Erythroblast (primary cell): ENCODE measurements around the gene TSPEAR.

Experiments used
- DNase-seq, 2 experiments: peaks; one replicate each; lab custom pipeline; 2025; lab: John Stamatoyannopoulos, UW
- GATA1 ChIP-seq: IDR thresholded peaks from 2 replicates; pipeline ENCODE4 v1.6.1; 2011; ENCODE audit warnings: low read depth, mild to moderate bottlenecking, control low read depth, low read length, moderate library complexity
- POLR2A ChIP-seq: IDR thresholded peaks from 2 replicates; pipeline ENCODE4 v1.6.1; 2011; ENCODE audit warnings: mild to moderate bottlenecking, low read length

The TSPEAR gene

DNA sequence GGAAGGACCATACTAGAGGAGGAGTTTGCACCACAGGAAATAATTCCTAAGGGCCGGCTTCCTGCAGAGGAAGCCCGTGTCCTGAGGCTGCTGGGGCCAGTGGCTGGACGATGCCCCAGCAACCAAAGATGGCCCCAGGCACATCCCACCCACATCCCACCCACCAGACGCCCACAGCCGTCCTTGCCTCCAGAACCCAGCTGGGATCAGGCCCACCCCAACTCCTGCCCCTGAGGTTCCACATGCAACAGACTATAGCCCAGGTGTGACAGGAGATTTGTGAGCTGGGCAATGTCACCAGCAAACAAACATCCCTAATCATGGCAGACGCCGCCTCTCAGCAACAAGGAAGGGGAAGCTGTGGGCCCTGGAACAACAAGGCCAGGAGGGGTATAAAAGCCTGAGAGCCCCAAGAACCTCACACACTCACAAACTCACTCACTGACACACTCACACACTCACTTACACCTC is 84.7 kb downstream of the TSPEAR start, which contains the start of gene KRTAP10-9:
TSS of gene KRTAP10-9 (plus strand) at position 421 of the 471 bp plus-strand sequence. CDS start 79 bp downstream, outside the sequence.
- TF ChIP-seq POLR2A (no peak), GATA1 (no peak)
- DNase-seq: no peak

DNA sequence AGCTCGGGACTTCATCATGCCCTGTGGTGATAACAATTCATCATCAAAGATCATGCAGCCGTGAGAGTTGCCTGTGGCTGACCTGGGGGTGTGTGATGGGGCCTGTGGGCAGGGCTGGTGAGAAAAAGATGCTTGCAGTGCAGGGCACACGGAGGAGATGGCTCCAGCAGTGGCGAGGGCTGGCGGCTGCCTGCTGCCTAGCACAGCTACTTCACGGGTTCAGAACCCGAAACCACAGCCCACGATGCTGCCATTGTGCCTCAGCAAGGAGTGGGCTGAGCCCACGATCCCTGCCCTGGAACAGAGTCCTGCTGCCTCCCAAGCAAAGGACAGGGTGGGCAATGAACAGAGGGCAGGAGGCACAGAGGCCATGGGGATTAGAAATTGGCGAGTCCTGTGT is 85.1 kb downstream of the TSPEAR start:
- DNase-seq: no peak
- no peak for TF ChIP-seq POLR2A

DNA sequence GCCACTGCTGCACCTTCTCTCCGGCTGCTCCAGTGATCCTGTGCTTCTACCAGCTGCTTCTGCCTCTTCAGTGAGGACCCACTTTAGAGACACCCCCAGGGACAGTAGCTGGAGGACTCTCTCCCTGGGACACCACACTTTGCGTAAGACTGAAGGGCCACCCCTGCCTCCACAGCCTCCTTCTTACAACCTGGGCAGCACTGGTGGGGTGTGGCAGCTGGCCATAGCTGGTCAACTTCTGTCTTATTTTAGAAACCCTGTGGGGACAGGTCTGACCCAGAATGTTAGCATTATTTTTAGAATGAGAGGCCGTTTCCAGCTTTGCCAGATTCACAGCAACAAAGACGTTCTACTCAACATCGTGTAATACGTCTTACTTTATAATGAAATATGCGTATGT is 85.6 kb downstream of the TSPEAR start:
- TF ChIP-seq GATA1: no peak
- no peak for TF ChIP-seq POLR2A
- DNase-seq: no peak

DNA sequence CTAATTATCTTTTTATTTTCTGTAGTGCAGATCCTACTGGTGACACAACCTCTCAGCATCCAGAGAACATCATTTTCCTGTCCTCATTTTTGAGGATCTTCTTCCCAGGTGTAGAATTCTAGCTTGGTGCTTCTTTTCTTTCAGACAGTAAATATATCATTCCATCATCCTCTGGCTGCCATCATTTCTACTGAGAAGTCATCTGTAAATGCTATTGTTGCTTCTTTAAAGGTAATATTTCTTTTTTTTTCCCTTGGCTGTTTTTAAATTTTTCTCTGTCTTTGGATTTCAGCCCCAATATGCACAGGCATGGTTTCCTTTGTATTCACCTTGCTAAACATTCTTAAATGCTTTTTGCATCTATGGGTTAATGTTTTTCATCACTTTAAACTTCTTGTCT is 87.8 kb downstream of the TSPEAR start:
- DNase-seq: no peak
- TF ChIP-seq POLR2A (no peak), GATA1 (no peak)

DNA sequence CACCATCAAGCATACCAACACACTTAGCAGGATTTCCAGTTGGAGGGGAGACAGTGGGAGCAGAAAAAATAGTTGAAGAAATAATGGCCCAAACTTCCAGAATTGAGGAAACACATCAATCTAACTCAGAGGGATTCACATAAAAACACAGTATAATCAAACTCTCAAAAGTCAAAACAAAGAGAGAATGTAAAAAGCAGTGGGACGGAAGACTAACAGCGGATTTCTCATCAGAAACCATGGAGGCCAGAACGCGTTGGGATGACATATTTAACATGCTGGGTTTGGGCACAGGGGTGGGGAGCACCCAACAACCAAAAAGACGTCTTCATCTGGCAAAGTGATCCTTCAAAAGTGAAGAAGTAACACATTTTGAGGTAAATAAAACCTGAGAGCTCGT is 91.5 kb downstream of the TSPEAR start:
- TF ChIP-seq GATA1 (no peak), POLR2A (no peak)
- no peak for DNase-seq

DNA sequence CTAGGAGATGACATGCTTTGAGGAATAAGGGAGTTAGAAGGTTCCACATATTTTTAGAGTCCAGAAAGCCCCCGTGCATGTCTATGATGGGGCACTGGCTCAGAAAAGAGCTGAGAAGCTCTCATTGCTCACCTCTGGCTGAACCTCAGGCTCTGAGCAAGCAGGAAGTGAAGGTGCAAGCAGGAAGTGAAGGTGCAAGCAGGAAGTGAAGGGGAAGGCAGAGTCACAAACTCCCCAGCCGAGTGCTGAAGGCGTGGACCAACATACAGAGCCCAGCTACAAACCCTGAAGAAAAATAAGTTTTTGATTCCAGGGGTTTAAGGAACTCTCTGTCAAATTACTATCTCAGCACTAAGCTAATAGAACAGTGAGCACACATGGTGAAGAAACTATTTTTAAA is 92.5 kb downstream of the TSPEAR start:
- TF ChIP-seq POLR2A: no peak
- TF ChIP-seq GATA1: no peak
- no peak for DNase-seq

DNA sequence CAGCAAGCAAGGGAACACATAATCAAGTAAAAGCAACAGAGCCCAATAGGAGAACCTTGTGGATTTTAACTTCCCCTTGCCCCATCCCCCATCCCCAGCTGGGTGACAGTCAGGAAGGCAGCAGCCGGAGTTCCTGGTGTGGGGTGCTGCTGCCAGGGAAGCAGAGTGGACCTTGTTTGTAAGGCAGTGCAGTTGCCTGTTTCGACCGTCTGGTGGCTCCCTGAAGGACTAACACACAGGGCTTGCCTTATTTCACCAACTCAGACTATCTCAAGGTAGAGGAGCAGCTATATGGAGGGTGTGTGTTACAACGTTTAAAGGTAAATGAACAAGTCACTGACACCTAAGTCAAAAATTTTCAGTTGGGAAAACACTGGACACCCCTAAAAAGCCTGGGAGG is 92.9 kb downstream of the TSPEAR start:
- TF ChIP-seq POLR2A (no peak), GATA1 (no peak)
- DNase-seq: peak in 1 of 2 experiments; percentile 2

DNA sequence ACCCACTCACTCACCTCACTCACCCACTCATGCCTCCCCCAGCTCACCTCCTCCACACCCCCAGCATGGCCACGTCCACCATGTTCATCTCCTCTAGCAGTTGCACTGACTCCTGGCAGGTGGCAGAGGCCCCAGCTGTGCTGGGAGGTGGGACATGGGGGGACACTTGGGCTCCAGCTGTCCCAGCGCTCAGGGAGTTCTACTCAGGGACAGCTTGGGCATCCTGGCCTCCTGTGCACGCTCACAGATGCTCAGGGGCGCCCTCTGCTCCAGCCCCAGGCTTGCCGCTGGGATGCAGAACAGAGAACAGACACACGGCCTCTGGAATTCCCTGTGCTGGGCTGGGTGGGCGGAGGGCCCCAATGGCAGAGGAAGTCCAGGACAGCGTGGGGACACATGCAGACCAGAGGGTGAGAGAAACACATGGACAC is 94.3 kb downstream of the TSPEAR start:
- no peak for TF ChIP-seq POLR2A
- TF ChIP-seq GATA1: no peak
- DNase-seq: no peak

DNA sequence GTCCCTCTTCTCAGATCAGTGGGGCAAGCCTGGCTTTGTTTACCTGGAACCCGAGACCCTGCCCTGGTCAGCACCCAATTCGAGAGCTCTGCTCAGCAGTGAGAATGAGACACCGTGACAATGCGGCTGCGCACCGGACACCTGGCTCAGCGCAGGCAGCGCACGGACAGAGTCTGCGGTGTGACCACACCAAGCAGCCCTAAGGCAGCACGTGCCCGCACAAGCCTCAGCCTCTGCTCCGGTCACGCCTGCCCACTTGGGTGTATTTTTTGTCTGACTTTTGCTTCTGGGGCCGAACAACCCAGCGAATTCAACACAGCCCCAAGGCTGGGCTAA is 94.8 kb downstream of the TSPEAR start:
- TF ChIP-seq POLR2A (no peak), GATA1 (no peak)
- no peak for DNase-seq

DNA sequence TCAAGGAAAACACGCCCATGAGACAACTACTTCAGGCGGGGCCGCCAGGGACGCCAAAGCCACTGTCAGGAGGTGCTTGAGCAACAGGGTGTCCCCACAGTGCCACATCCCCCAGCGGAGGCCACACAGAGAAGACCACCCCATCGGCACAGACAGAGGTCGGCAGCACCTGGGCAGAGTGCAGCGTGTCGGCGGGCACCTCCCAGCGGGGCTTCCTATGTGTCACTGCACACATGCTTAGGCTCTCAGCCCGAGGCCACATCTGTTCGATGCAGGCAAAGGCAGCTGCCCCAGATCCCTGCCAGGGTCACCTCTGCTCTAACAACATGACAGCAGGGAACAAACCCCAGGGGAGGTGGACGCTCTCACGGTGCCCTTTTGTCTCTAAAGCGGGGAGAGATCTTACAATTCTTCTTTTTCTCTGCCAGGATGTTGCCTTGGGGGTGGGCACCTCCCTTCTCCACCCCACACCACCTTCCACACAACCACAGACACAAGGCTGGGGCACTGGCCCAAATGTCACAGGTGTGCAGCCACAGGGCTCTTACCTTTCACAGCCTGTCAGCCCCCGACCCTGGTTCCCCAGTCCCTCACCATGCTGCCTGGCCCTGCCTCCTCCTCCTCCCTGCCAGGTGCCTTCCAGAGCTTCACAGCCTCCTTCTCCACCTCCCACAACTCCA is 95.3 kb downstream of the TSPEAR start:
- no peak for TF ChIP-seq GATA1
- TF ChIP-seq POLR2A: no peak
- no peak for DNase-seq

DNA sequence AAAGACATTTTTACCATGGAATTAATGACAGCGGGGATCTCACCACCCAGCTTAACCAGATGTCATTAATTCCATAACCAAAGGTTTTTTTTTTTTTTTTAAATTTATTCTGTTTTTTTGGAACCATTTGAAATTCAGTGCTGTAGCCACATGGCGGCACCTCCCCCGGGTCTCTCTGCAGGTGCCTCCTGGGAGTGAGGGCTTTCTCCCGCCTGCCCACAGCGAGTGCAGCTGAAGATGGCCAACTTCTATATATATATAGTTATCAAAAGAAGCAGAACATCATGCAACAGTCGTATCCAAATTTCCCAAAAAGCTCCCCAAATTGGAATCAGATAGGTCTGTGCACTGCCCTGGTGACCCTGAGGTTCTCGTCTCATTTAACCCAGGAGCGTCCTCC is 95.9 kb downstream of the TSPEAR start:
- TF ChIP-seq POLR2A (no peak), GATA1 (no peak)
- no peak for DNase-seq

DNA sequence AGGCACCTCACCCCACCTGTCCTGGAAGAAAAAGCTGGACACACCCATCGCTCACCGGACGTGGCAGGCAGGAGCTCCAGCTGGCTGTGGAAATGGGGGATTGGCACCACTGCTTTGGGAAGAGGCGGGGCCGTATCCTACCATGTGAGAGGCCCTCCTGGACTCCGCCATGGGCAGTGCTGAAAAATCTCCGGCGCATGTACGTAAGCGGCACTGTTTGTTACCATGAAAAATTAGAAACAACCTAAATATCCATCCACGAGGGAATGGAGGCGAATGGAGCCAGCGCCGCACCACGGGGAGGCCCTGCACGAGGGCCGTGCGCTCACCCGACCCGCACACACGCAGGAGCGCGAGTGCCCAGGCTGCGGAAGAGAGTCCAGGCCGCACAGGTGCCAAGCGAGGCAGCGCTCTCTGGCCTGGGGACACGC is 96.4 kb downstream of the TSPEAR start:
- DNase-seq: no peak
- TF ChIP-seq POLR2A (no peak), GATA1 (no peak)

DNA sequence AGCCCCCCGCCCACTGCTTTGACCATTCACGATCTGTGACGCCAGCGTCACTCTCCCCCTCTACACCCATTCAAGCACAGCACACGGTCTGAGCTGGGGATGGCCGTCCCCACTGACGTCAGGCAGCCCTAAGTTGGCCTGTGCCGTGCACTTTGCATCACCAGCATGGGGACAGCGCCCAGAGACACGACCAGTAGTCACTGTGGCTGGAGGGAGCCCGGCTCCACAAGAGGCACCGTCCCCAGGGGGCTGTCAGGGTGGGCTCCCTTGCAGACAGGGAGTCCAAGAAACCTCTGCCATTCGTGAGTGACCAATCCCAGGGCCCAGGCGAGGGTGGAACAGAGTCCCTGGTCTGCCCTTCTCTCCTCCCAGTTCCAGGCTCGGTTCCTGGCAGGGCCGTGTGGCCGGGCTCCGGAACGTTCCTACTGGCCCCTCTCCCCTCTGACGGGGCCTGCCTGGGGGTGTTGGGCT is 97.2 kb downstream of the TSPEAR start:
- no peak for DNase-seq
- TF ChIP-seq GATA1 (no peak), POLR2A (no peak)

DNA sequence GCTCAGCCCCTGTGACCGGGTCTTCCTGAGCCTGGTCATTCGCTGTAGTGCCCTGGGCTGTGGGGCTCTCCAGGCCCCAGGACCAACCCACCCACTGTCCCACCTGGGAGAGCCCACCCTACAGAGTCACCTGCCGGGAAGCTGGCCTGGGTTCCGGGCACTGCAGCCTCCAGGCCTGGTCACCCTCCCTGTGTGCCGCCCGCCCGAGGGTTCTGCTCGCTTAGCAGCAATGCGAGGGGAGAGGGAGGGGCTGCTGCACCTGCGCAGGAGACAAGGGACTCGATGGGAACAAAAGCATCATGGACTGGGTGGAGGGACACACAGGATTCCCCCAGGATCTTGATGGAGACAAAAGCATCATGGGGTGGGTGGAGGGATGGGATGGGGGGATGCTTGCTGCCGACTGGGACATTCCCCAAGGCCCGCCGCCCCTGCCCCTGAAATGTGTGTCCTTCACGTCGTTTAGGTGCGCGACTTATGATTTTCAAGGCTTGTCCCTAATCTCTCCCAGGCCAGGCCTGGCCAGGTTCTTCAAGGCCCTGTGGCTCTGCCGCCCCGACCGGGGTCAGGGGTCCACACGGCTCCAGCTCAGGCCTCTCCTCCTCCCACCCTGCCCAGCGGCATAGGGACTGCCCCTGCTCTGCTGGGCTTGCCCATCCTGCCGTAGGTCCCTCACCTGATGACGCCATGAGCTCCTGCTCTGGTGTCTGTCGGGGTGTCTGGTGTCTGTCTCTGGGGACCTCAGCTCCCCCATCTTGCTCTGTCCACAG is 97.8 kb downstream of the TSPEAR start:
- TF ChIP-seq POLR2A (no peak), GATA1 (no peak)
- no peak for DNase-seq
